Measurements from ENCODE around the gene MAP3K5.
A peak's percentile ranks its signal among the peaks of the same experiment; 100 is the strongest.

- TF ChIP-seq EZH2 (IDR thresholded peaks at IDR 0.05; ENCODE audit: borderline replicate concordance, low read depth, low read length, severe bottlenecking) (no peak), CTCF (IDR thresholded peaks at IDR 0.05; ENCODE audit: extremely low read depth in 1 of 2, insufficient read depth in 1 of 2, low read depth in 1 of 2, low read length in 2 of 2) (peak; percentile 56 to 83)
Observed at GRCh38 chr6:136550330-136551071, 241.8 kb downstream of the MAP3K5 start, which contains the start of gene MAP7.

All from endothelial cell of umbilical vein (primary cell).